ENCODE data around the gene CYP19A1. TPM values are rescaled to one million over a fixed set of nuclear protein-coding genes. Genes with fewer than 3 reads are reported as not detected.

Gene CYP19A1
- total RNA-seq, 1 experiment from 2014 or later = not detected

GRCh38 chr15:51172193-51172592 lies 166.2 kb downstream of the CYP19A1 start:
- no peaks in the 10 kb centered on the region for H3K9me3 ChIP-seq (ENCODE audit: control insufficient read depth in 1 of 2, insufficient read depth in 1 of 2, low read depth in 1 of 2, low read length in 2 of 2)
- no peak overlapping the region for H3K4me2 ChIP-seq (ENCODE audit: low read length)
- DNase-seq (ENCODE audit: low read depth, low spot score) (no peak), ATAC-seq (no peak)
- ChIA-PET RAD21 (ENCODE audit: low non-redundant PET in 1 of 2, low total read pairs in 2 of 2, uncharacterized antibody in 2 of 2, unreplicated experiment in 2 of 2) (no interaction called here), CTCF (interaction anchor here (2.9 kb wide), 1 partner anchor 9 kb away, joined by 23 read pairs; no protein-coding TSS in a partner anchor), POLR2A (no interaction called here)
- no TSS peak for BruUV-seq (replicated peaks)
- H4K20me1 ChIP-seq (ENCODE audit: insufficient read depth) = no peaks in the 10 kb centered on the region
- H3K79me2 ChIP-seq (ENCODE audit: insufficient read depth, low read length) = no peaks in the 10 kb centered on the region
- TF ChIP-seq CBX3 (IDR thresholded peaks at IDR 0.05; ENCODE audit: low read depth) = no peak
- no peak for TF ChIP-seq SIN3A (IDR thresholded peaks at IDR 0.05; ENCODE audit: low read depth)
- TF ChIP-seq EZH2 (IDR thresholded peaks at IDR 0.05) = no peak
- TF ChIP-seq ZBTB33 (IDR thresholded peaks at IDR 0.05; ENCODE audit: extremely low read depth, insufficient replicate concordance, low read length) = no peak
- TF ChIP-seq ATF3 (IDR thresholded peaks at IDR 0.05) = no peak
- no peak for TF ChIP-seq REST (IDR thresholded peaks at IDR 0.05; ENCODE audit: low read depth)
- TF ChIP-seq, protein P1, sequence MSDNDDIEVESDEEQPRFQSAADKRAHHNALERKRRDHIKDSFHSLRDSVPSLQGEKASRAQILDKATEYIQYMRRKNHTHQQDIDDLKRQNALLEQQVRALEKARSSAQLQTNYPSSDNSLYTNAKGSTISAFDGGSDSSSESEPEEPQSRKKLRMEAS (IDR thresholded peaks at IDR 0.05) = no peak
- TF ChIP-seq SP1 (IDR thresholded peaks at IDR 0.05; ENCODE audit: low read depth) = no peak
- no peak for TF ChIP-seq POLR2A (IDR thresholded peaks at IDR 0.05; ENCODE audit: borderline replicate concordance, extremely low read depth, insufficient read depth, insufficient read length)
- no peak for TF ChIP-seq YY1 (IDR thresholded peaks at IDR 0.05; ENCODE audit: extremely low read depth, insufficient replicate concordance, low read depth, low read length)
- no peak for TF ChIP-seq EZH2phosphoT487 (IDR thresholded peaks at IDR 0.05; ENCODE audit: borderline replicate concordance)
- H3K9ac ChIP-seq (ENCODE audit: low read length) = no peak overlapping the region
- H3K27ac ChIP-seq (ENCODE audit: low read depth, low read length) = no peak overlapping the region
- no peak overlapping the region for H3K4me3 ChIP-seq (replicated peaks in 1 of 2; ENCODE audit: low read depth in 1 of 2, low read length in 2 of 2)
- no peaks in the 10 kb centered on the region for H3K9me2 ChIP-seq (ENCODE audit: insufficient read depth)
- H3K36me3 ChIP-seq (ENCODE audit: control insufficient read depth in 1 of 2, insufficient read depth in 2 of 2, low read length in 2 of 2) = no peaks in the 10 kb centered on the region
- no peak overlapping the region for H2AFZ ChIP-seq (ENCODE audit: low read depth, low read length, poor library complexity, severe bottlenecking)
- no peaks in the 10 kb centered on the region for H3K27me3 ChIP-seq (ENCODE audit: insufficient read depth, low read length)
- H3K4me1 ChIP-seq (ENCODE audit: control insufficient read depth in 1 of 2, insufficient read depth in 2 of 2, low read length in 2 of 2) = no peaks in the 10 kb centered on the region
- intact Hi-C loops (cut with micrococcal nuclease) = no loop called here
